NB4 (cell line): Measurements from ENCODE around the gene UBN1.

Experiments used
- MYC ChIP-seq: IDR thresholded peaks from 2 replicates; pipeline ENCODE4 v1.6.1; 2011; ENCODE audit warnings: low read depth, low read length
- POLR2A ChIP-seq: IDR thresholded peaks from 2 replicates; pipeline ENCODE4 v1.6.1; 2011; ENCODE audit warnings: mild to moderate bottlenecking; ENCODE audit not compliant: insufficient read length; ENCODE audit errors: extremely low read depth
- TF ChIP-seq, protein P1 (sequence below): IDR thresholded peaks from one replicate; pipeline ENCODE4 v1.5.1; 2012; ENCODE audit warnings: low read depth, low read length
- TF ChIP-seq, protein P2 (sequence below): IDR thresholded peaks from 2 replicates; pipeline ENCODE4 v1.6.1; 2011; ENCODE audit warnings: low read depth, low read length

DNA sequence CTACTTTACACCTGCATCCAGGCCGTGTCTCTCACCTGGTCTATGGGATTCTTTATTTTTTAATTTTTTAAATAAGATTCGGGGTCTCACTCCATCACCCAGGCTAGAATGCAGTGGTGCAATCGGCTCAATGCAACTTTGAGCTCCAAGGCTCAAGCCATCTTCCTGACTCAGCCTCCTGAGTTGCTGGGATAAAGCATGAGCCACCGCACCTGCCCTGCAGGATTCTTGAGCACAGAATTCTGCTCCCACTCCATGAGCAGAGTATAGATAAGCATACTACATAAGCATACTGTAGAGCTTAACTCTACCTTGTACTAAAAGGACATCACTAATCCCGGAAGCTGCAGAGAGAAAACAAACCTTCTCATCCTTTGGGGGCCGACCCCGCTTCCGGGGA is 15.7 kb upstream of the UBN1 start:
- TF ChIP-seq, protein P1, sequence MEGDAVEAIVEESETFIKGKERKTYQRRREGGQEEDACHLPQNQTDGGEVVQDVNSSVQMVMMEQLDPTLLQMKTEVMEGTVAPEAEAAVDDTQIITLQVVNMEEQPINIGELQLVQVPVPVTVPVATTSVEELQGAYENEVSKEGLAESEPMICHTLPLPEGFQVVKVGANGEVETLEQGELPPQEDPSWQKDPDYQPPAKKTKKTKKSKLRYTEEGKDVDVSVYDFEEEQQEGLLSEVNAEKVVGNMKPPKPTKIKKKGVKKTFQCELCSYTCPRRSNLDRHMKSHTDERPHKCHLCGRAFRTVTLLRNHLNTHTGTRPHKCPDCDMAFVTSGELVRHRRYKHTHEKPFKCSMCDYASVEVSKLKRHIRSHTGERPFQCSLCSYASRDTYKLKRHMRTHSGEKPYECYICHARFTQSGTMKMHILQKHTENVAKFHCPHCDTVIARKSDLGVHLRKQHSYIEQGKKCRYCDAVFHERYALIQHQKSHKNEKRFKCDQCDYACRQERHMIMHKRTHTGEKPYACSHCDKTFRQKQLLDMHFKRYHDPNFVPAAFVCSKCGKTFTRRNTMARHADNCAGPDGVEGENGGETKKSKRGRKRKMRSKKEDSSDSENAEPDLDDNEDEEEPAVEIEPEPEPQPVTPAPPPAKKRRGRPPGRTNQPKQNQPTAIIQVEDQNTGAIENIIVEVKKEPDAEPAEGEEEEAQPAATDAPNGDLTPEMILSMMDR: no peak
- no peak for TF ChIP-seq POLR2A
- TF ChIP-seq, protein P2, sequence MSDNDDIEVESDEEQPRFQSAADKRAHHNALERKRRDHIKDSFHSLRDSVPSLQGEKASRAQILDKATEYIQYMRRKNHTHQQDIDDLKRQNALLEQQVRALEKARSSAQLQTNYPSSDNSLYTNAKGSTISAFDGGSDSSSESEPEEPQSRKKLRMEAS: no peak
- no peak for TF ChIP-seq MYC
